Lower leg skin (tissue), 4 donors: ENCODE data around the gene ASAP3. TPM values are rescaled to one million over a fixed set of nuclear protein-coding genes. Genes with fewer than 3 reads are reported as not detected.

Source experiments
- DNase-seq, 2 donors: peaks; one replicate each; pipeline ENCODE4 v3.0.0-alpha.2; 2019; ENCODE audit warnings: low spot score in 2 of 2
- H3K4me3 ChIP-seq: fragments of 200-600 bp; sonication (generic); 2 replicates; pipeline ENCODE4 v1.5.1; 2017; ENCODE audit warnings: mild to moderate bottlenecking, low read depth; ENCODE audit not compliant: poor library complexity, severe bottlenecking
- CTCF ChIP-seq, 3 donors: fragments of 450-650 bp; IDR thresholded peaks; one replicate each; pipeline ENCODE4 v1.5.1; 2016; ENCODE audit warnings: antibody characterized with exemption in 3 of 3, mild to moderate bottlenecking in 3 of 3, moderate library complexity in 2 of 3
- POLR2A ChIP-seq, 2 donors: fragments of 450-650 bp; IDR thresholded peaks; one replicate each; pipeline ENCODE4 v1.6.1; 2016 to 2017; ENCODE audit warnings: antibody characterized with exemption in 2 of 2, mild to moderate bottlenecking in 1 of 2, moderate library complexity in 1 of 2
- WGBS, 2 donors: methylation state at CpG; one replicate each; pipeline ENCODE4 v1.1.5; 2018; 5-methylcytosine and 5-hydroxymethylcytosine counted together
- intact Hi-C: fragments of 100-400 bp; cut with DNase I; formaldehyde crosslinking; loops from one replicate; pipeline ENCODE4 v1.15.0; 2023; ENCODE audit warnings: low total_unique reads
- total RNA-seq, 4 donors: library from RNA; depleted of rRNA; stranded (reverse); fragments of >200 nt; gene quantifications; one replicate each; pipeline ENCODE4 v1.1.0, GENCODE V29; 2016

ASAP3 gene
- total RNA-seq, 4 donors from 2014 or later = 103 to 114 (median 108) TPM

GRCh38 chr1:23521588-23521987 is 37.6 kb upstream of the ASAP3 start:
- WGBS, 2 donors = 95% methylated on average over 15 to 16 of the region's 16 CpGs
- intact Hi-C loops = no loop called here
- H3K4me3 ChIP-seq = no peak overlapping the region
- no peak for DNase-seq
- TF ChIP-seq POLR2A (IDR thresholded peaks at IDR 0.05) (no peak), CTCF (IDR thresholded peaks at IDR 0.05) (no peak)

- no peak overlapping the region for H3K4me3 ChIP-seq
- DNase-seq = no peak
- intact Hi-C loops = no loop called here
- 94 to 97% methylated on average over 9 of the region's 9 CpGs for WGBS, 2 donors
- TF ChIP-seq CTCF (IDR thresholded peaks at IDR 0.05) (no peak), POLR2A (IDR thresholded peaks at IDR 0.05) (no peak)
These were observed 33.6 kb upstream of the ASAP3 start for GRCh38 chr1:23517581-23517980.

GRCh38 chr1:23515905-23516304 is 31.9 kb upstream of the ASAP3 start:
- no peak overlapping the region for H3K4me3 ChIP-seq
- WGBS, 2 donors = 99% methylated on average over 4 of the region's 4 CpGs
- no peak for DNase-seq
- TF ChIP-seq POLR2A (IDR thresholded peaks at IDR 0.05) (no peak), CTCF (IDR thresholded peaks at IDR 0.05) (no peak)
- intact Hi-C loops = no loop called here

GRCh38 chr1:23514111-23514679 is 30.2 kb upstream of the ASAP3 start:
- no peak overlapping the region for H3K4me3 ChIP-seq
- 91 to 97% methylated on average over 3 of the region's 3 CpGs for WGBS, 2 donors
- no peak for DNase-seq
- TF ChIP-seq CTCF (IDR thresholded peaks at IDR 0.05) = no peak
- TF ChIP-seq POLR2A (IDR thresholded peaks at IDR 0.05) = no peak
- intact Hi-C loops = no loop called here

- WGBS, 2 donors = 94 to 98% methylated on average over 15 of the region's 15 CpGs
These were observed 25.9 kb upstream of the ASAP3 start for GRCh38 chr1:23509896-23510295.

More at GRCh38 chr1:23509896-23510295, 25.9 kb upstream of the ASAP3 start:
- intact Hi-C loops = no loop called here
- no peak for DNase-seq
- TF ChIP-seq CTCF (IDR thresholded peaks at IDR 0.05) (no peak), POLR2A (IDR thresholded peaks at IDR 0.05) (no peak)
- H3K4me3 ChIP-seq = no peak overlapping the region
